GM19193 (cell line): ENCODE results near the gene TET3.

Experiments used
- POLR2A ChIP-seq: IDR thresholded peaks from 4 replicates; pipeline ENCODE4 v1.6.1; 2011; ENCODE audit not compliant: insufficient read depth, insufficient read length; ENCODE audit errors: extremely low read depth

The TET3 gene

DNA sequence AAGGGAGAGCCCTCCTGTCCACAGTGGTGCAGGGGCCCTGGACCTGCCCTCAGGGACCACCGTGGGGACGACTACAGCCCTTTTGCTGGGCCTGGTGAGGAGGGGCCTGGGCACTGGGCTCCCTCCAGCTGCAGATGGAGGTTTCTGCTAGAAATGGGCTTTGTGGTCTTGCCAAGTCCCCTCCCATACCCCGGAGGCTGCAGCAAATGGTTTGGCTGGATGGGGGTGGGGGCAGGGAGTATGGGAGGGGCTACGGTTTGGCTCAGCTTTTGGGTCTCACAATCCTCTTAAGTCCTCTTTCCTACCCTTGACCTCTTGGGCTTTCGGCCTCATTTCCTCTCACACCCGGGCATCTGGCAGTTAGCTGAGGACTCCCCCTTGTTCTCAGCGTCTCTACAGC is 21.7 kb downstream of the TET3 start:
- no peak for TF ChIP-seq POLR2A

DNA sequence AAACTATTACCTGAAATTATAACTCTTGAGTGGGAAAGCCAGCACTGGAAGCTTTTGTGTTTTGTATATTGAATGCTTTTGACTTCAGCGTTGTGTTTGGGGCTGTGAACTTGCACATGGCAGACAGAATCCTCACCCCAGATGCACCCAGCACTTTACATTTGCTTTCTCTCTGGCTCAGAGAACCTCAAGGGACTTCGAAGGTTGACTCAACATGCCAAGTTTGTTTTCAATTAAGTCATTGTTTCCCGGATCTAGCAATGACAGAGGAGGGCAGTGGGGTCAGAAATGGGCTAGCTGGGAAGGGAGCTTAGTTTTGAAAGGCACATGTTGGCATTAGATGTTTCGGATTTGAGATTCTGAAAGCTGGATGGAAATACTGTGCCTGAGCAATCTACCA is 22.4 kb downstream of the TET3 start:
- TF ChIP-seq POLR2A: no peak

DNA sequence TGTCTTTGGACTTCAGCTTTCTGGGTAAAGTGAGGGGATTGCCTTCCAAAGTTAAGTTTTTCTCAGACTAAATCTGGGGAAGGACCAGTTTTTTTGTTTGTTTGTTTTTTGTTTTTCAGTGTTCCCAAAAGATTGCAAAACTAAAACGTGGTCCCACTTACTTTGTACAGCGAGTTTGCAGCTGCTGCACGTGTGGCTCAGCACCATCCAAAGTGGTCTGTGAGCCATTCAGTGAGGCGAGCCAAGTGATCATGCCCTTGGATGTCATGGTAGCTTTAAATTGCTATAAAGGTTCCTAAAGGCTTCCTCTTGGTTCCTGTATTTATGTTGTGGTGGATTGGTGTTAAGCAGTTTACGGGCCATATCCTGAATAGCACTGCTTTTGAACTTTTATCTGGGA is 23.0 kb downstream of the TET3 start:
- no peak for TF ChIP-seq POLR2A

DNA sequence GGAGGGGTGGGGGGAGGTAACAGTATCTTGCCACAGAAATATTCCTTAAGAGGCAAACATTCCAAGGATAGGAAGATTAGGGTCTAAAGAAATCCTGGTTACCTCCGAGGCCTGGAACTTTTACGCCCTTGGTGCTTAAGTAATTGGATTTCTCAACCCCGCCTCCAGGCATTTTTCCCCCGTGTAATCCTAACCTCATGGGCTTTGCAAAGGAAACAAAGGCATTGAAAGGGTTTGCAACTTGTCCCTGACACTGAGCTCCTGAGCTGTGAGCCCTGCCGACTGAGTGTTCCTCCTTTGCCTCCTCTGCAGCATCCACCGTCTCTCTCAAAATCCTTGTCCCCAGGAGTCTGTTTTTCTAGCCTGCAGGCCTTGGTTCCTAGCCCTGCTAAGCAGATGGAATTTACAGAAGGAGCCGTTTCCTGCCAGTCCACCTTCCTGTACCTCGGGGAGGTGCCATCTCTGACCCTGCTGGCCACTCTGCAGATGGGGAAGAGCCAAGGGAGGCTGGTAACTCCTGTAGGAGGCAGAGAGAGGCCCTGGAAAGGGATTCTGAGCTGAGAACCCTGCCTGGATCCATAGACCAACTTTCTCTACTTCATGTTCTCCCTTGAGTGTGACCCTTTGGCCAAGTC is 24.2 kb downstream of the TET3 start:
- TF ChIP-seq POLR2A: no peak

DNA sequence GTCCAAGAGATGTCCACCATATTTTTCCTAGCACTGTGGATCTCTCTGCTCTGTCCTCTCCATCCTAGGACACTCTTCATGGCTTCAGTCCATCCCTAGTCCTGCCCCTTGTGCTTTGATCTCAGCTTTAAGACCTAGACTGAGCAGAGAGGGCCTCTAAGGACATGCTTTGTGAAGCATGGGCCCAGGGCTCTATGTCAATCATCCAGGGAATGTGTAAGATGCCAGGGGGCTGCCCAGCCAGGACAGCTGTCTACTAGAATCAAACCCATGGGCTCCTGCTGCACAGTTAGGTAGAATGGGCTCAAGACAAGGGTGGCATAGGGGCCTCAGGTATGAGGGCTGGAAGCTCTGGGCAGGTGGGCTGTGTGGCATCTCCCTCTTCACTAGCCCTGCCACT is 24.9 kb downstream of the TET3 start:
- no peak for TF ChIP-seq POLR2A

DNA sequence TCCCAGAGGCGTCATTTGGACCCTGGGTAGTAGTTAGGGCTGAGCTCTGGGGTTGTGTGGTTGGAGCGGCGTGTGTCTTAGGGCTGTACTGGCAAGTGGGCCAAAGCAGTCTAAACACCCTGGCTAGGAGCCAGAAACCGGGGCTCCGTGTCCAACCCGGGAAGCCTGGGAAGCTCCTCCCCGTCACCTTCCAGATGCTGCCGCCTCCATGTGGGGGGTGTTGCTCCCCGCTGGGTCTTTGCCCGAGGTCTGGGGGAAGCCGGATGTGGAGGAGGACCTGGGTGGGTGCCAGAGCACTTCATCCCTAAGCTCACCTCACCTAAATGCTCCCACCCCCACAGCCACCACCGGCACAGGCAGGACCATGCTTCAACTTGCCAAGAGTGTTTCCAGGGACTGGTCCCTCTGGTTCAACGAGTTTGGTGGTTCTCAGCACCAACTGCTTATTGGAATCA is 25.4 kb downstream of the TET3 start:
- TF ChIP-seq POLR2A: no peak

DNA sequence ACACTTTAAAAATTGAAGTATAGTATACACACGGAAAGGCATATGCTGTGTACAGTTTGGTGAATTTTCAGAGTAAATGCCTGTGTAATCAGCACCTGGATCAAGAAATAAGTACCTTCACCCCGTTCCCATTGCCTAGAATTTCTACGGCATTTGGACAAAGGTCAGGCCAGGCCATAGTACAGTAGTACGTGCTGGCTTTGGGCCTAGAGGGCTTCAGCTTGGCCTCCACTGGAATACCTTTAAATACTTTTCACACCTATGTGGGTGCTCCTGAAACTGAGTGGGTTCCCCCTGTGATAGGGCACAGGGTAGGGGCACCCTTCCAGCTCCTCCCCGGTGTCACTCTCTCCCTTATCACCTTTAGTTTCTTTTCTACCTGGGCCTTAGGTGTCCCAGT is 26.5 kb downstream of the TET3 start:
- TF ChIP-seq POLR2A: no peak

DNA sequence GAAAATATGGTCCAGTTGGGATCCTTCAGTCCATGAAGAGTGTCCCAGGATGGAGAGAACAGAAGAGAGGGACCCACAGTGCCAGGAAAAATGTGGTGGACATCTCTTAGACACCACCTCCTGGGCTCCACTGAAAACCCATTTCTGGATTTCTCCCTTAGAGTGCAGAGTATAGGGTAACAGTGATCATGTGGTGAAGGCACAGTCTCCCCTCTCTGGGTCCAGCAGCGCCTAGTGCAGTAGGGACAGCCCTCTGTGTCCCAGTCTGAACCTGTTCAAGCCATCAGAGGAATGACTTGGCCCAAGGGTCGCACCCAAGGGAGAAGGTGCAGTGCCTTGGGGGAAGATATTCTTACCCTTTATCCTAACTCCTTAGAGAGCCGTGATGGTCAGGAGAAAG is 30.1 kb downstream of the TET3 start:
- TF ChIP-seq POLR2A: no peak

DNA sequence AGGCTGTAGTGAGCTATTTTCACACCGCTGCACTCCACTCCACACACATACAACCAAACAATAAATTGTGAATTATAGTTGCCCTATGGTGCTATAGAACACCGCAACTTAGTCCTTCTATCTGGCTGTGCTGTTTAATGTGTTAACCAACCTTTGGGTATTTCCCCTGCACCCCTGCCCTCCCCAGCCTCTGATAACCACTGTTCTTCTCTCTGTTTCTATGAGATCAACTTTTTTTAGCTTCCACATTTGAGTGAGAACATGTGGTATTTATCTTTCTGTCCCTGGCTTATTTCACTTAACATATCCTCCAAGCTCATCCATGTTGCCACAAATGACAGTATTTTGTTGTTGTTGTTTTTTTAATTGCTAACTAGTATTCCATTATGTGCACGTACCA is 32.5 kb downstream of the TET3 start:
- TF ChIP-seq POLR2A: no peak

DNA sequence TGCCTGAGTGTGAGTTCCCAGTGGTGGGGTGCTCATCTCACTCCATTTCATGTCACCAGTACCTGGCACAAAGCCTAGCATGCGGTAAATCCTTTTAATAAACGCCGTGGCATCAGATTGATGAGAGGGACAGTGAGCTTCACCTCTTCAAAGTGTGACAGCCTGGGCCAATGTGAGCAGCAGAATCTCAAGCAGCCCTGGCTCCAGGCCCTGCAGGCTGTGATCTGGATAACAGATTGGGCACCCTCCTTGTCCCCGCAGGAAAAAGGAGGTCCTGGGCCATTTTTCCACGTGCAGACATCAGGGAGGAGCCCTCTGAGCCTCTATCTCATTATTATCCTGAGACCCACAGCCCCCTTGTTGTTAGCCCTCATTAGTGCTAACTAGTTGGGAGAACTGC is 34.8 kb downstream of the TET3 start:
- no peak for TF ChIP-seq POLR2A

DNA sequence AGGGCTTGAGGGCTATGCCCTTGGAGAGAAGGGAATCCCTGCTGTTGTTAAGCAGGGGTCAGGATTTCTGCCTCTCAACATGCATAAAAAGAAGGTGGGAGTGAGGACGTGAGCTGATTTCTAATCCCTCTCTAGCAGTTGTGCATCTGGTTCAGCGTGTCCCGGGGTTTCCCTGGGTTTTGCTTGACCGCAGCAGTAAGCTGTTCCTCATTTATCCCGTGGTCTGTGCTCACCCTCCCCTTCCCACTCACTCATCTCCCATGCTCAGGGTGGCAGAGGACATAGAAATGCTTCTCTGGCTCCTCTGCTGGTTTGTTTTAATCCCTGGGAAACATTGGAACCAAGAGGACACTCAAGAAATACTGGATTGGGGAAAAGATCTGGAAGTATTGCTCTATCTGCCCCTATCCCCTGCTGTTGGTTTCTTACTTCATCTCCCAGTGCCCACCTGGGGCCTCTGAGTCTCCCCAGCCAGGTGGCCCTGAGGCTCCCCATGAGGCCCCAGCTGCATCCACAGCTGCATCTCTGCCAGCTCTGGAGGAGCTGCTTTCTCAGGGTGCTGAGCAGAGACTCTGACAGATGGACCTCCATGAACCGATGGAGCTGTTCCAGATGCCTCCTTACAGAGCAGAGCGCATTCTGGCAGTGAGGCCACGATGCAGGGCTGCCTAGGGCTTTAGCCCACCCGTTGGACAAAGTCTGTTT is 36.1 kb downstream of the TET3 start:
- no peak for TF ChIP-seq POLR2A

DNA sequence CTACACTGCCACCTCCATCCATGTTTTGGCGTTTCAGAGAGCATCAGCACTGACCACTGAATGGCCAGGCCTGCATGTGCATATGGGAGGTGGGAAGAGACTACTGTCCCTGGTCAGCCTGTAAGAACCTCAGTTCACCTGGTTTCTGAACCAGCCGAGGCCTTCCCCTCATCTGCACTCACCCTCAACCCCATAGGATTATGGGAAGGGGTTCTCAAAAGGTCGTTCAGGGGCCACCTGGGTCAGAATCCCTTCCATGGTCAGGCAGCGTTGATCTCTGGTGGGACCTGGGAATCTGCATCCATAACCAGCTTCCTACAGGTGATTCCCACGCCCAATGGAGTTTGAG is 36.7 kb downstream of the TET3 start:
- TF ChIP-seq POLR2A: no peak

DNA sequence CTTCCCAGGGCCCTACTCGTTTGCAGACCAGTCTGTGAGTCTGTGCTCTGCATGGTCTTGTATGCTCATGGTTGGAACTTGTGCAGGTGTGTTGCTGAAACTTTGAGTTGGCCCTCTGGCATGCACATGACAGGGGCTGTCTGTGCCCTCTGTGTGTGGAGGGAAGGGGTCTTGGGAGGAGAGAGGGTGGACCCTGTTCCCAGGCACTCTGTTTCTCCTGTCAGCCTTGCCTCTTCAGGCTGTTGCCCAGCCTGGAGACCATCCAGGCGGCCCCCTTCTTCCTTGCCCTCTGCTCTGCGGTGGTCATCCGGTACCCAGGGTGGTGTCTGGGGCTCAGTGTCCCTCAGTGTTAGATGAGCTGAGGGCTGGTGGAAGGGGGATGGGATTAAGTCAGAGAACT is 39.5 kb downstream of the TET3 start:
- no peak for TF ChIP-seq POLR2A

DNA sequence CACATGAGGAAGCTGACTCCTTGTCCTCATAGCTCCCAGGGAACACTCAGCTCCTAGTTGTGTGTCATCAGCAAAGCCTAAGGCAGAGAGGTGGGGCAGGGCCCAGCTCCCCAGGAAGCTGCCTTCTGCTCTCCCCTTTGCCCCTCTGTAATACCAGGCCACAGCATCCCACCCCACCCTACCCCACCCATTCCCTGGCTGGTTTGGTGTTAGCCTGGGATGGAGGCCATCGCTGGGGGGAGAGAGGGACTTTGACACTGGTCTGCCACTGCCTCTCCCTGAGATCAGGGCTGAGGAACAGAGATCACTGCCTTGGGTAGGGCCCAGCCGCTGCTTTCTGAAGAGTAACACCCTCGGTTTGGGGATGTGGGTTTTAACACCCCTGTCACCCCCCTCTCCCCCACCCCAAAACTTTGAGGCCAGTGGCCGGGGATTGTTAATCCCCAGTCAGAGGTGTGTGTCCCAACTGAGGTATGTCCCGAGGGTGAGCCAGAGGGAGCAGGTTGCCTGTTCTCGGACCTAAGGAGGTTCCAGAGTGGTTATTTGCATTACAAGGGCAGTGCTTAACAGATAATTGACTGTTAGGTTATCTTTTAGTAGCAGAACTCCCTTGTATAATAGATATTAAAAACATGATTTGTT is 41.4 kb downstream of the TET3 start:
- no peak for TF ChIP-seq POLR2A

DNA sequence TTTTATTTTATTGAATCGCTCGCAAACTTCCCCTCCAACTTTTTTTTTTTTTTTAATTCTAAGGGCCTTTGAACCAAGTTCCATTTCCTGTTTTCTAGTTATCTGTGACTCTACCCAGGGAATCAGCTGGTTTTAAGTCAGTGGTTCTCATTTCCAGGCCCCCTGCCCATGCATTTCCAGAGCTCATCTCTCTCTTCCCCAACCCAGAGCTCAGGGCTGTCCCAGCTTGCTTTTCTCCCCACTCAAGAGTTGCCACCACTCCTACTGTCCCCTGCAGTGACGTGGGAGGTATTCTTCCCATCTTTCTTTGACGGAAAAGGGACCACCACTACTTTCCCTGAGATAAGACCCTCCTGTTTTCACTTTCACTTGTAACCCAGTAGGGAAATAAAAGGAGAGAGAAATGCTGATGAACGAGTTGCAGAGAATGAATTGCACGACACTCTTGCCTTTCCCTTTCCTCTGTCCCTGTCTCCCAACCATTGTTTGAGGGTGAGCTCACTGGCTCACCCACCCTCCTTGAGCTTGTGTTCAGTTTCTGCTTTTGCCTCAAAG is 42.1 kb downstream of the TET3 start:
- no peak for TF ChIP-seq POLR2A

DNA sequence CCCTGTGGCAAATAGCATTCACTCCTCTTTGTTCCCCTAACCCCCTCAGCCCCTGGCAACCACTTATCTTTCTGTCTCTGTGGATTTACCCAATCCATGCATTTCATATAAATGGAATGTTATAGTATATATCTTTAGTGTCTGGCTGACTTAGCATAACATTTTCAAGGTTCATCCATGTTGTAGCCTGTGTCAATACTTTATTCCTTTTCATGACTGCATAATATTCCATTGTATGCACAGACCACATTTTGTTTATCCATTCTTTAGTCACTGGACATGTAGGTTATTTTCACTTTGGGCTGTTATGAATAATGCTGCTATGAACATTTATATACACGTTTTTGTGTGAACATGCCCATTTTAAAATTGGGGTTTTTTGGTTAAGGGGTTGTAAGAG is 42.8 kb downstream of the TET3 start:
- no peak for TF ChIP-seq POLR2A
